ENCODE measurements around the gene NDUFA6. TPM values are rescaled to one million over a fixed set of nuclear protein-coding genes. Genes with fewer than 3 reads are reported as not detected.

The NDUFA6 gene
- total and polyA plus RNA-seq, 2 of the 13 experiments (the other 11 are each of a cell fraction or from before 2014, with no cell fraction given), result 68.5 to 87.8 TPM

- TF ChIP-seq, protein P1, sequence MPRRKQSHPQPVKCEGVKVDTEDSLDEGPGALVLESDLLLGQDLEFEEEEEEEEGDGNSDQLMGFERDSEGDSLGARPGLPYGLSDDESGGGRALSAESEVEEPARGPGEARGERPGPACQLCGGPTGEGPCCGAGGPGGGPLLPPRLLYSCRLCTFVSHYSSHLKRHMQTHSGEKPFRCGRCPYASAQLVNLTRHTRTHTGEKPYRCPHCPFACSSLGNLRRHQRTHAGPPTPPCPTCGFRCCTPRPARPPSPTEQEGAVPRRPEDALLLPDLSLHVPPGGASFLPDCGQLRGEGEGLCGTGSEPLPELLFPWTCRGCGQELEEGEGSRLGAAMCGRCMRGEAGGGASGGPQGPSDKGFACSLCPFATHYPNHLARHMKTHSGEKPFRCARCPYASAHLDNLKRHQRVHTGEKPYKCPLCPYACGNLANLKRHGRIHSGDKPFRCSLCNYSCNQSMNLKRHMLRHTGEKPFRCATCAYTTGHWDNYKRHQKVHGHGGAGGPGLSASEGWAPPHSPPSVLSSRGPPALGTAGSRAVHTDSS (CRISPR knock-in tag; conservative IDR thresholded peaks at IDR 0.05), result no peak
- peak; percentile 63; the same call in 1 of the 2 replicates for TF ChIP-seq GATAD2A (CRISPR knock-in tag; IDR thresholded peaks at IDR 0.05)
- TF ChIP-seq HOXA7 (CRISPR knock-in tag; IDR thresholded peaks at IDR 0.05), result no peak
- TF ChIP-seq, protein P2, sequence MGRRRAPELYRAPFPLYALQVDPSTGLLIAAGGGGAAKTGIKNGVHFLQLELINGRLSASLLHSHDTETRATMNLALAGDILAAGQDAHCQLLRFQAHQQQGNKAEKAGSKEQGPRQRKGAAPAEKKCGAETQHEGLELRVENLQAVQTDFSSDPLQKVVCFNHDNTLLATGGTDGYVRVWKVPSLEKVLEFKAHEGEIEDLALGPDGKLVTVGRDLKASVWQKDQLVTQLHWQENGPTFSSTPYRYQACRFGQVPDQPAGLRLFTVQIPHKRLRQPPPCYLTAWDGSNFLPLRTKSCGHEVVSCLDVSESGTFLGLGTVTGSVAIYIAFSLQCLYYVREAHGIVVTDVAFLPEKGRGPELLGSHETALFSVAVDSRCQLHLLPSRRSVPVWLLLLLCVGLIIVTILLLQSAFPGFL (CRISPR knock-in tag; IDR thresholded peaks at IDR 0.05), result no peak
- TF ChIP-seq SPEN (CRISPR knock-in tag; IDR thresholded peaks at IDR 0.05; ENCODE audit: low read depth), result peak; percentile 81
- no peak for TF ChIP-seq SMARCE1 (IDR thresholded peaks at IDR 0.05; ENCODE audit: borderline replicate concordance)
- no peak for TF ChIP-seq CHD4 (IDR thresholded peaks at IDR 0.05; ENCODE audit: borderline replicate concordance, low read length)
- TF ChIP-seq BCL6 (CRISPR knock-in tag; IDR thresholded peaks at IDR 0.05), result peak; percentile 49
- no peak for TF ChIP-seq ZNF136 (CRISPR knock-in tag; IDR thresholded peaks at IDR 0.05; ENCODE audit: low read depth)
- TF ChIP-seq KMT2B (CRISPR knock-in tag; IDR thresholded peaks at IDR 0.05), result peak; percentile 64; the same call in 1 of the 2 replicates
- TF ChIP-seq POLR2AphosphoS5 (IDR thresholded peaks at IDR 0.05; ENCODE audit: low read depth, low read length), result peak; percentile 75
- no peak; the same call in 1 of the 2 replicates for TF ChIP-seq PHF21A (CRISPR knock-in tag; IDR thresholded peaks at IDR 0.05)
- no peak for TF ChIP-seq ZNF562 (CRISPR knock-in tag; IDR thresholded peaks at IDR 0.05; ENCODE audit: borderline replicate concordance)
- TF ChIP-seq MZF1 (CRISPR knock-in tag; IDR thresholded peaks at IDR 0.05; ENCODE audit: borderline replicate concordance), result no peak
- TF ChIP-seq, protein P3, sequence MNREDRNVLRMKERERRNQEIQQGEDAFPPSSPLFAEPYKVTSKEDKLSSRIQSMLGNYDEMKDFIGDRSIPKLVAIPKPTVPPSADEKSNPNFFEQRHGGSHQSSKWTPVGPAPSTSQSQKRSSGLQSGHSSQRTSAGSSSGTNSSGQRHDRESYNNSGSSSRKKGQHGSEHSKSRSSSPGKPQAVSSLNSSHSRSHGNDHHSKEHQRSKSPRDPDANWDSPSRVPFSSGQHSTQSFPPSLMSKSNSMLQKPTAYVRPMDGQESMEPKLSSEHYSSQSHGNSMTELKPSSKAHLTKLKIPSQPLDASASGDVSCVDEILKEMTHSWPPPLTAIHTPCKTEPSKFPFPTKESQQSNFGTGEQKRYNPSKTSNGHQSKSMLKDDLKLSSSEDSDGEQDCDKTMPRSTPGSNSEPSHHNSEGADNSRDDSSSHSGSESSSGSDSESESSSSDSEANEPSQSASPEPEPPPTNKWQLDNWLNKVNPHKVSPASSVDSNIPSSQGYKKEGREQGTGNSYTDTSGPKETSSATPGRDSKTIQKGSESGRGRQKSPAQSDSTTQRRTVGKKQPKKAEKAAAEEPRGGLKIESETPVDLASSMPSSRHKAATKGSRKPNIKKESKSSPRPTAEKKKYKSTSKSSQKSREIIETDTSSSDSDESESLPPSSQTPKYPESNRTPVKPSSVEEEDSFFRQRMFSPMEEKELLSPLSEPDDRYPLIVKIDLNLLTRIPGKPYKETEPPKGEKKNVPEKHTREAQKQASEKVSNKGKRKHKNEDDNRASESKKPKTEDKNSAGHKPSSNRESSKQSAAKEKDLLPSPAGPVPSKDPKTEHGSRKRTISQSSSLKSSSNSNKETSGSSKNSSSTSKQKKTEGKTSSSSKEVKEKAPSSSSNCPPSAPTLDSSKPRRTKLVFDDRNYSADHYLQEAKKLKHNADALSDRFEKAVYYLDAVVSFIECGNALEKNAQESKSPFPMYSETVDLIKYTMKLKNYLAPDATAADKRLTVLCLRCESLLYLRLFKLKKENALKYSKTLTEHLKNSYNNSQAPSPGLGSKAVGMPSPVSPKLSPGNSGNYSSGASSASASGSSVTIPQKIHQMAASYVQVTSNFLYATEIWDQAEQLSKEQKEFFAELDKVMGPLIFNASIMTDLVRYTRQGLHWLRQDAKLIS (CRISPR knock-in tag; IDR thresholded peaks at IDR 0.05), result no peak
- TF ChIP-seq ZNF160 (CRISPR knock-in tag; IDR thresholded peaks at IDR 0.05), result 0 out of 2 replicates have a peak, but pooled peaks have one; percentile 35
- TF ChIP-seq PLRG1 (conservative IDR thresholded peaks at IDR 0.05), result no peak
- TF ChIP-seq PHF20 (CRISPR knock-in tag; IDR thresholded peaks at IDR 0.05), result peak; percentile 24; the same call in 1 of the 2 replicates
- peak; percentile 49; the same call in 1 of the 2 replicates for TF ChIP-seq CREB3 (CRISPR knock-in tag; IDR thresholded peaks at IDR 0.05)
- TF ChIP-seq JUNB (CRISPR knock-in tag; IDR thresholded peaks at IDR 0.05; ENCODE audit: borderline replicate concordance), result no peak
- TF ChIP-seq NCOA5 (CRISPR knock-in tag; IDR thresholded peaks at IDR 0.05), result no peak
- TF ChIP-seq ZNF468 (CRISPR knock-in tag; IDR thresholded peaks at IDR 0.05), result no peak
- peak; percentile 21; the same call in 1 of the 2 replicates for TF ChIP-seq SP4 (CRISPR knock-in tag; IDR thresholded peaks at IDR 0.05)
Observed at GRCh38 chr22:42079319-42080251, 11.0 kb downstream of the NDUFA6 start, which contains the start of gene SMDT1 (continued).

All from HepG2 (cell line).